GM21360 (cell line): ENCODE measurements around the gene USP12.
"Not testable (repeated sequence)": the region's sequence is repeated elsewhere in the genome, so short reads cannot be mapped to it uniquely, and the experiment has no call there.

Source experiments
- ATAC-seq: cut with Tn5 transposase; IDR thresholded peaks from one replicate; pipeline ENCODE4 v1.9.1; 2021; ENCODE audit warnings: mild to moderate bottlenecking, moderate library complexity; ENCODE audit not compliant: unreplicated experiment

Gene USP12

GRCh38 chr13:27151798-27152599, 19.6 kb downstream of the USP12 start:
- no peak for ATAC-seq

GRCh38 chr13:27149702-27150101, 21.9 kb downstream of the USP12 start:
- no peak for ATAC-seq

GRCh38 chr13:27148900-27149299, 22.7 kb downstream of the USP12 start:
- ATAC-seq: no peak

- peak; percentile 55 for ATAC-seq
Observed at GRCh38 chr13:27147530-27148170, 24.0 kb downstream of the USP12 start.

- ATAC-seq: no peak
Observed at GRCh38 chr13:27141746-27142145, 29.9 kb downstream of the USP12 start.

- not testable (repeated sequence) for ATAC-seq
Observed at GRCh38 chr13:27141159-27141558, 30.5 kb downstream of the USP12 start.

- no peak for ATAC-seq
Observed at GRCh38 chr13:27140060-27140459, 31.6 kb downstream of the USP12 start.

- ATAC-seq: no peak
Observed at GRCh38 chr13:27139565-27139964, 32.0 kb downstream of the USP12 start.

- no peak for ATAC-seq
Observed at GRCh38 chr13:27138457-27139093, 33.0 kb downstream of the USP12 start.

GRCh38 chr13:27137759-27138158, 33.9 kb downstream of the USP12 start:
- ATAC-seq: no peak

- ATAC-seq: no peak
Observed at GRCh38 chr13:27135023-27135422, 36.6 kb downstream of the USP12 start.

GRCh38 chr13:27133889-27134288, 37.7 kb downstream of the USP12 start:
- no peak for ATAC-seq

- ATAC-seq: peak; percentile 31
Observed at GRCh38 chr13:27132538-27132937, 39.1 kb downstream of the USP12 start.

GRCh38 chr13:27131906-27132305, 39.7 kb downstream of the USP12 start:
- ATAC-seq: no peak

GRCh38 chr13:27130979-27131623, 40.5 kb downstream of the USP12 start:
- peak; percentile 90 for ATAC-seq

- no peak for ATAC-seq
Observed at GRCh38 chr13:27130223-27130978, 41.2 kb downstream of the USP12 start.

GRCh38 chr13:27128825-27129627, 42.6 kb downstream of the USP12 start:
- no peak for ATAC-seq

- ATAC-seq: no peak
Observed at GRCh38 chr13:27126859-27127258, 44.8 kb downstream of the USP12 start.

GRCh38 chr13:27125357-27126282, 46.0 kb downstream of the USP12 start:
- ATAC-seq: no peak
